ENCODE data around the gene NDUFB4.

The NDUFB4 gene

DNA sequence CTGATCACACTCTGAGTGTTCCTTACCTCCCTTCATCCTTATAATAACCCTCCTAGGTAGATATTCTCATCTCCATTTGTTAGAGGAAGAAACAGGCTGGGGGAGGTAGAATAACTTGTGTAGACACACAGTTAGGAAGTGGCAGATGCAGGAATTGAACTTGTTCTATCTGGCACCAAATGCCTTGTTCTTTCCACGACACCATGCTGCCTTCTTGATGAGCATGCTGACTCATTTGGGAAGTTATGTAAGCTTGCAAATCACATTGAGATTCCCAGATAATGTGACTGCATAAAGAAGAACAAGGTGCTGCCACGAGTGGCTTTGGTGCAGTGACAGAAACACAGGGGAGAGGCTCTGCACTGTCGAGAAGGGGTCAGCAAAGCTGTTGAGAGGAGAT lies 27.5 kb upstream of the NDUFB4 start:
- H3K4me2 ChIP-seq (ENCODE audit: low read length, poor library complexity, severe bottlenecking) = no peak overlapping the region
- no peak overlapping the region for H3K23ac ChIP-seq (ENCODE audit: low read length in 2 of 2)
- DNase-seq = peak; percentile 6
- H3K36me3 ChIP-seq (ENCODE audit: control insufficient read depth in 1 of 2, insufficient read depth in 2 of 2, low read depth in 1 of 2, low read length in 2 of 2) = no peaks in the 10 kb centered on the region
- no peak overlapping the region for H3K9ac ChIP-seq (ENCODE audit: low read length)
- no peak overlapping the region for H3K4ac ChIP-seq (ENCODE audit: low read depth in 1 of 2, low read length in 2 of 2)
- H2BK15ac ChIP-seq (ENCODE audit: low read depth, poor library complexity, severe bottlenecking) = no peak overlapping the region
- 55% methylated on average over 2 of the region's 3 CpGs for WGBS
- H3K4me1 ChIP-seq (ENCODE audit: control insufficient read depth, insufficient read depth, low read depth, low read length) = peaks cover 3% of the 10 kb centered on the region
- H3K4me3 ChIP-seq (ENCODE audit: insufficient read depth in 1 of 2, low read depth in 1 of 2, low read length in 2 of 2) = no peak overlapping the region
- H2AK5ac ChIP-seq (ENCODE audit: low read length, severe bottlenecking) = no peak overlapping the region
- no peaks in the 10 kb centered on the region for H3K79me1 ChIP-seq (replicated peaks; ENCODE audit: low read length, poor library complexity, severe bottlenecking)
- no peak overlapping the region for H3K27ac ChIP-seq (ENCODE audit: low read length, poor library complexity, severe bottlenecking)
- H4K91ac ChIP-seq (ENCODE audit: low read length) = no peak overlapping the region
- no peak overlapping the region for H2BK120ac ChIP-seq (ENCODE audit: low read depth, low read length)
- no peak overlapping the region for H3K18ac ChIP-seq (ENCODE audit: low read depth in 1 of 2, low read length in 2 of 2)
- H3K27me3 ChIP-seq (ENCODE audit: control insufficient read depth in 1 of 2, insufficient read depth in 1 of 2, low read length in 2 of 2) = no peaks in the 10 kb centered on the region
- H3K14ac ChIP-seq (ENCODE audit: low read length in 2 of 2) = no peak overlapping the region
- no peak overlapping the region for H2BK12ac ChIP-seq (ENCODE audit: low read length in 2 of 2)
- no peak overlapping the region for H2BK5ac ChIP-seq (ENCODE audit: low read depth, low read length, poor library complexity, severe bottlenecking)
- no peaks in the 10 kb centered on the region for H3K9me3 ChIP-seq (ENCODE audit: control insufficient read depth, low read length)
- no peak overlapping the region for H4K8ac ChIP-seq (ENCODE audit: low read length)
- H2AFZ ChIP-seq (ENCODE audit: low read depth, low read length) = no peak overlapping the region

DNA sequence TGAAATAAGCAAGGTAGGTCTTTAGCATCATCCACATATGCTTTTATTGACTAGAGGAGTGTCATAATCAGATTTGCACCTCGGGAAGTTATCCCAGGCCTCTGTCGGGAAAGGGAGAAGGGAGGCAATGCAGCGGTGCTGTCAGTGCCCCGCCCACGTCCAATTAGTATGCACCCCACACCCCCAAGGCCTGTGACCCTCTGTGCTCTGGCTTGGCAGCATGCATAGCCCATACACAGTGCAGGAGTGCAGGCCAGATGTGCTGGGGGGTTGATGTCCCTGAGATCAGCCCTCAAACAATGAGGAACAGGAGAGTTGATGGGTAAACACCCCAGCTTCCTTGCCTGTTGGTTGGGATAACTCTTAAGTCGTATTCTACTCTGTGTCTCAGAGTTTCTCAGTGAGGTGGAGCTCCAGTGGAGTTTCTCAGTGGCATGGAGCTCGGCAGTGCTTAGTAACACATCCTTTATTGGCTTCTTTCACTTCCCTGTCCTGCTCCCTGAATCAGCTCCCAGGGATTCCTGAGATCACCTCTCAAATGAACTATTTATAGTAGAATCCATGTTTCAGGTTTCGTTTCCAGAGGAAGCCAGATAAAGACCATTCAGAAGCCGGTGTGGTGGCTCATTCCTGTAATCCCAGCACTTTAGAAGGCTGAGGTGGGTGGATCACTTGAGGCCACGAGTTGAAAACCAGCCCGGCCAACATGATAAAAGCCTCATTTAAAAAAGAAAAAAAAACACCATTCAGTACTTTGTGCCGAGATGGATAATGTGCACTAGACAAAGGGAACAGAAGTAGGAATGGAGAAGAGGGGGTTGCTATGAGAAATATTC lies 26.7 kb upstream of the NDUFB4 start:
- Histone ChIP-seq H3K4ac (ENCODE audit: low read depth in 1 of 2, low read length in 2 of 2) (no peak overlapping the region), H3K4me1 (ENCODE audit: control insufficient read depth, insufficient read depth, low read depth, low read length) (peaks cover 3% of the 10 kb centered on the region), H3K4me3 (ENCODE audit: insufficient read depth in 1 of 2, low read depth in 1 of 2, low read length in 2 of 2) (no peak overlapping the region), H3K9me3 (ENCODE audit: control insufficient read depth, low read length) (no peaks in the 10 kb centered on the region), H2AK5ac (ENCODE audit: low read length, severe bottlenecking) (no peak overlapping the region), H3K14ac (ENCODE audit: low read length in 2 of 2) (peak overlapping the region in 1 of 2 experiments; percentile 90), H3K4me2 (ENCODE audit: low read length, poor library complexity, severe bottlenecking) (no peak overlapping the region), H3K36me3 (ENCODE audit: control insufficient read depth in 1 of 2, insufficient read depth in 2 of 2, low read depth in 1 of 2, low read length in 2 of 2) (no peaks in the 10 kb centered on the region), H2AFZ (ENCODE audit: low read depth, low read length) (no peak overlapping the region), H2BK12ac (ENCODE audit: low read length in 2 of 2) (no peak overlapping the region), H3K18ac (ENCODE audit: low read depth in 1 of 2, low read length in 2 of 2) (no peak overlapping the region), H2BK120ac (ENCODE audit: low read depth, low read length) (no peak overlapping the region), H2BK5ac (ENCODE audit: low read depth, low read length, poor library complexity, severe bottlenecking) (no peak overlapping the region), H3K27ac (ENCODE audit: low read length, poor library complexity, severe bottlenecking) (no peak overlapping the region), H4K91ac (ENCODE audit: low read length) (no peak overlapping the region), H3K9ac (ENCODE audit: low read length) (no peak overlapping the region), H3K23ac (ENCODE audit: low read length in 2 of 2) (peak overlapping the region in 1 of 2 experiments; percentile 40), H3K27me3 (ENCODE audit: control insufficient read depth in 1 of 2, insufficient read depth in 1 of 2, low read length in 2 of 2) (no peaks in the 10 kb centered on the region), H3K79me1 (replicated peaks; ENCODE audit: low read length, poor library complexity, severe bottlenecking) (no peaks in the 10 kb centered on the region), H4K8ac (ENCODE audit: low read length) (no peak overlapping the region), H2BK15ac (ENCODE audit: low read depth, poor library complexity, severe bottlenecking) (no peak overlapping the region)
- WGBS = 75% methylated on average over 9 of the region's 12 CpGs
- DNase-seq = no peak

DNA sequence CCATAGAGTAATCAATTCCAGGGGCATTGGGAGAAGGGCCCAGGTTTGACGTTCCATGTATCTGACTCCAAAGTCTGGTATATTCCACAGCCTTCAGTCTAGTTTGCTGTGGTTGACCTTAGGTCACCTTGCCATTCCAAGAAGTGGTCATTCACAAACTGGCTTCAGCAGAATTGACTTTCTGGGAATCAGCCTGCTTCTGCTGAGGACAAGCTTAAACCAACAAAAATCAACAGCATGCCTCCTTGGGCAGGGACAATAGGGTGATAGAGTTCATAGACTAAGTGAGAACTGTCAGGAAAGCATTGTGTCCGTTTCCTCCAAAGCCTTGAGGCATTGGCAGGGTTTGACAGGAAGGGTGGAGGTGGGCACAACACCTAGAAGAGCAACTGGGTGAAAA lies 24.1 kb upstream of the NDUFB4 start:
- WGBS = 83% methylated on average over 2 of the region's 2 CpGs
- no peak overlapping the region for H3K23ac ChIP-seq (ENCODE audit: low read length in 2 of 2)
- no peaks in the 10 kb centered on the region for H3K79me1 ChIP-seq (replicated peaks; ENCODE audit: low read length, poor library complexity, severe bottlenecking)
- no peak overlapping the region for H2AFZ ChIP-seq (ENCODE audit: low read depth, low read length)
- H3K27ac ChIP-seq (ENCODE audit: low read length, poor library complexity, severe bottlenecking) = no peak overlapping the region
- H3K4ac ChIP-seq (ENCODE audit: low read depth in 1 of 2, low read length in 2 of 2) = no peak overlapping the region
- no peak for DNase-seq
- H3K9ac ChIP-seq (ENCODE audit: low read length) = no peak overlapping the region
- no peaks in the 10 kb centered on the region for H3K9me3 ChIP-seq (ENCODE audit: control insufficient read depth, low read length)
- no peak overlapping the region for H4K8ac ChIP-seq (ENCODE audit: low read length)
- no peaks in the 10 kb centered on the region for H3K27me3 ChIP-seq (ENCODE audit: control insufficient read depth in 1 of 2, insufficient read depth in 1 of 2, low read length in 2 of 2)
- H2BK120ac ChIP-seq (ENCODE audit: low read depth, low read length) = no peak overlapping the region
- no peak overlapping the region for H2BK15ac ChIP-seq (ENCODE audit: low read depth, poor library complexity, severe bottlenecking)
- no peak overlapping the region for H3K4me3 ChIP-seq (ENCODE audit: insufficient read depth in 1 of 2, low read depth in 1 of 2, low read length in 2 of 2)
- no peak overlapping the region for H2BK5ac ChIP-seq (ENCODE audit: low read depth, low read length, poor library complexity, severe bottlenecking)
- peaks cover 3% of the 10 kb centered on the region for H3K4me1 ChIP-seq (ENCODE audit: control insufficient read depth, insufficient read depth, low read depth, low read length)
- H3K4me2 ChIP-seq (ENCODE audit: low read length, poor library complexity, severe bottlenecking) = no peak overlapping the region
- no peak overlapping the region for H2BK12ac ChIP-seq (ENCODE audit: low read length in 2 of 2)
- H3K14ac ChIP-seq (ENCODE audit: low read length in 2 of 2) = no peak overlapping the region
- H4K91ac ChIP-seq (ENCODE audit: low read length) = no peak overlapping the region
- H3K18ac ChIP-seq (ENCODE audit: low read depth in 1 of 2, low read length in 2 of 2) = no peak overlapping the region
- H3K36me3 ChIP-seq (ENCODE audit: control insufficient read depth in 1 of 2, insufficient read depth in 2 of 2, low read depth in 1 of 2, low read length in 2 of 2) = no peaks in the 10 kb centered on the region
- no peak overlapping the region for H2AK5ac ChIP-seq (ENCODE audit: low read length, severe bottlenecking)

DNA sequence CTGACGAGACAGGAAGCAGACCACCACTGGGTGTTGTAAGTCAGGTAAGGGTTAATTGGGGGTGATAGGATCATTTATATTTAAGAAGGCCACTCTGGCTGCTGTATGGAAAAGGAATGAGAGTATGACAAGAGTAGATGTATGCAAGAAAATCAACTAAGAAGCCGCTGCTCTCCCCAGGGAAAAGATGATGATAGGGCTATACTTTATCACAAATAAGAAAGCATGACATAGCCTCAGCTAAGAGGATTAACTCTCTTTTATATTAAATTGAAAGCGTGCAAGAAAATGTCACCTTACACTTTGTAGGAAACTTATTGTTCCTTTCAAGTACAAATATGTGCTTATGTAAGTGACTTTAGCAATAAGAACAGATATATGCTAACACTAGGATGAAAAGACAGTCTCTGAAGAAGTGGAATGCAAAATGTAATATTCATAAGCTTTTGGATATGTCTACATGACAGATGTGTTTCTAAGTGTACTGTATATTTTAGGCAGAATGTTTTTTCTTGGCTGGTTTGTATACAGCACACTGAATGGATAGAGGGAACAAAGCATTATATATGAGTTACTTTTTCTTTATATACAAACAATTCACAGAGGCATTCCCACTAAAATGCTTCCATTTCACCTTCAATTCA lies 8.7 kb upstream of the NDUFB4 start:
- WGBS = 83% methylated on average over 2 of the region's 3 CpGs
- H3K4ac ChIP-seq (ENCODE audit: low read depth in 1 of 2, low read length in 2 of 2) = no peak overlapping the region
- H2BK12ac ChIP-seq (ENCODE audit: low read length in 2 of 2) = no peak overlapping the region
- no peak overlapping the region for H2BK15ac ChIP-seq (ENCODE audit: low read depth, poor library complexity, severe bottlenecking)
- H2AFZ ChIP-seq (ENCODE audit: low read depth, low read length) = no peak overlapping the region
- H3K18ac ChIP-seq (ENCODE audit: low read depth in 1 of 2, low read length in 2 of 2) = no peak overlapping the region
- no peak overlapping the region for H2BK5ac ChIP-seq (ENCODE audit: low read depth, low read length, poor library complexity, severe bottlenecking)
- no peak overlapping the region for H3K4me2 ChIP-seq (ENCODE audit: low read length, poor library complexity, severe bottlenecking)
- no peak overlapping the region for H3K4me3 ChIP-seq (ENCODE audit: insufficient read depth in 1 of 2, low read depth in 1 of 2, low read length in 2 of 2)
- no peak overlapping the region for H3K9ac ChIP-seq (ENCODE audit: low read length)
- H2AK5ac ChIP-seq (ENCODE audit: low read length, severe bottlenecking) = no peak overlapping the region
- no peak overlapping the region for H3K23ac ChIP-seq (ENCODE audit: low read length in 2 of 2)
- no peaks in the 10 kb centered on the region for H3K79me1 ChIP-seq (replicated peaks; ENCODE audit: low read length, poor library complexity, severe bottlenecking)
- no peak overlapping the region for H4K8ac ChIP-seq (ENCODE audit: low read length)
- H3K14ac ChIP-seq (ENCODE audit: low read length in 2 of 2) = no peak overlapping the region
- no peak overlapping the region for H4K91ac ChIP-seq (ENCODE audit: low read length)
- no peak overlapping the region for H2BK120ac ChIP-seq (ENCODE audit: low read depth, low read length)
- no peak for DNase-seq
- H3K27ac ChIP-seq (ENCODE audit: low read length, poor library complexity, severe bottlenecking) = no peak overlapping the region
- H3K4me1 ChIP-seq (ENCODE audit: control insufficient read depth, insufficient read depth, low read depth, low read length) = no peaks in the 10 kb centered on the region
- H3K27me3 ChIP-seq (ENCODE audit: control insufficient read depth in 1 of 2, insufficient read depth in 1 of 2, low read length in 2 of 2) = peaks cover 0 to 3% of the 10 kb centered on the region in 2 experiments
- H3K36me3 ChIP-seq (ENCODE audit: control insufficient read depth in 1 of 2, insufficient read depth in 2 of 2, low read depth in 1 of 2, low read length in 2 of 2) = no peaks in the 10 kb centered on the region
- no peaks in the 10 kb centered on the region for H3K9me3 ChIP-seq (ENCODE audit: control insufficient read depth, low read length)

All from mesenchymal stem cell (in vitro differentiated cells and primary cell).